Fibroblast of skin of right biceps (primary cell): ENCODE measurements around the gene USP14.
A peak's percentile ranks its signal among the peaks of the same experiment; 100 is the strongest.

ENCODE experiments used
- DNase-seq: peaks from one replicate; pipeline ENCODE4 v3.0.0-alpha.2; 2013

USP14 gene

GRCh38 chr18:160831-161570 is 2.6 kb downstream of the USP14 start:
- DNase-seq: peak; percentile 33

- DNase-seq: no peak
Observed at GRCh38 chr18:172361-172760, 14.0 kb downstream of the USP14 start.

DNA sequence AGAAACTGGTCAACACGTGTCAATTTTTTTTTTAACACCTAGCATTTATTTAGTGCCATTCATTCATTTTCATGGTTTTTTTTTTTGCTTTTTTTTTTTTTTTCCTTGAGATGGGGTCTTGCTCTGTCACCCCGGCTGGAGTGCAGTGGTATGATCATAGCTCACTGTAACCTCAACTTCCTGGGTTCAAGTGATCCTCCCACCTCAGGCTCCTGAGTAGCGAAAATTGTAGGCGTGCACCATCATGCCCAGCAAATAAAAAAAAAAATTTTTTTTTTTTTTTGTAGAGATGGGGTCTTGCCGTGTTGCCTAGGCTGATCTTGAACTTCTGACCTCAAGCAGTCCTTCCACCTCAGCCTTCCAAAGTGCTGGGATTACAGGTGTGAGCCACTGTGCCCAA is 21.1 kb downstream of the USP14 start:
- no peak for DNase-seq

DNA sequence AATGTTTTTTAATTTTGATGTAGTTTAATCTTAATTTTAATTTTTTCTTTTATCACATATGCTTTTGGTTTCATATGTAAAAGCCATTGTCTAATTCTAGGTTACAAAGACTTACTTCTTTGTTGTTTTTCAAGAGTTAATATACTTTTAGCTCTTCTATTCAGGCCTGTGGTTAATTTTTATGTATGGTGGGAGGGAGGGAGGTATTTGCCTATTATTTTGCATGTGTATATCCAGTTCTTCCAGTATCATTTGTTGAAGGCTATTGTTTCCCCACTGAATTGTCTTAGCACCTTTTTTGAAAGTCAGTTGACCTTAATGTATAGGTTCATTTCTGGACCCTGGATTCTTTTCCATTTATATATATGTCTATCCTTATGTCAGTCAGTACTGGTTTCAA is 23.4 kb downstream of the USP14 start:
- no peak for DNase-seq

DNA sequence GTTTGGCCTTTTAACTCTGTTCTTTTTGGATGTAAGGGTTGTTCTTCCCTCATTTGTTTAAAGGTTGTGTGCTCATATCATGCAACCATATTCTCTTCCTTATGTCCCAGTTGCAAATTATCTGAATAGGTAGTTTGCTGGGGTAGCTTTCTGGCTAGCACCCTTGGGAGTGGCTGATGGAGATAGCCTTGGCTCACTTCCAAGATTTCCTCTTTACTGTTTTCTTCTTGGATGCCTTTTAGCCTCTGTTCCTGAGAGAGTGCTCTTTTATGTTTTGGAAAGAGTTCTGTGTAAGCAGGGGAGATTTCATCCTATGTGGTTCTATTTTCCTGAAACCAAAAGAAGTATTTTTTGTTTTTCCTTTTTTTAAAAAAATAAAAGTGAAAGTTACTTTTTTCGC is 25.4 kb downstream of the USP14 start:
- peak; percentile 3 for DNase-seq

- no peak for DNase-seq
Observed at GRCh38 chr18:189254-189653, 30.9 kb downstream of the USP14 start.

- DNase-seq: no peak
Observed at GRCh38 chr18:191725-192124, 33.4 kb downstream of the USP14 start.

- no peak for DNase-seq
Observed at GRCh38 chr18:192801-193200, 34.4 kb downstream of the USP14 start.

GRCh38 chr18:195651-196050 is 37.3 kb downstream of the USP14 start:
- no peak for DNase-seq

DNA sequence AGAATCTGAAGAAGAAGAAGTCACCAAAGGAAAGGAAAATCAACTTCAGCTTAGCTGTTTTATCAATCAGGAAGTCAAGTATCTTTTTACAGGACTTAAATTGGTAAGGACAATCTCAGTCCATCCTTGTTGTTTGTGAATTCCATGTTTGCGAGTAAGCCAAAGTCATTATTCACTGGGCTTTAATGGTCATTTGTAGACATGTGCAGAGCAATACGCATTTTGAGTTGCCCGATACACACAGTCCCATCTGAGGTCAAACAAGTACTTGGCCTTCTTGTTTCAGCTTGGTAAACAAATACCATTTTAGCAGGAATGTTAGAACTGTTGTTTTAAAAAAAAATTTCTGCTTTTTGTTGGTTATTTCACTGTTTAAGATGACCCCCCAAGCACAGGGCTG is 40.9 kb downstream of the USP14 start:
- no peak for DNase-seq

DNA sequence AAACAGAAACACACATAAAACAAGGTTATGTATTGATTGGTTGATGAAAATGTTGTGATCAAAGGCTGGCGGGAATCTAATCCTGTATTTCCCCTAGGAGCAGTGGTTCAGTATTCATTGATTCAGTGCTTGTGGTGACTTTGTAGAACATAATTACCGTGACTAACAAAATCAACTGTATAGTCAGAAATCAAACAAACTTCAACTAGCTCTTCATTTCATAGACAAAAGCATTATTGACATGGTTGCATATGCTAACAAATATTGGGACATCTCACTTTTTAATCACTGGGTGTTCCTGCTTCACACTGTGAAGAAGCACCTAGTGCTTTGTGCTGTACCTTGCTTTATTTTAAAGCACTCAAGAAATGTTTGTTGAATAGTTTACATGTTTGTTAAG is 41.4 kb downstream of the USP14 start:
- DNase-seq: no peak

- DNase-seq: no peak
Observed at GRCh38 chr18:210075-210474, 51.7 kb downstream of the USP14 start.

- DNase-seq: no peak
Observed at GRCh38 chr18:210733-211132, 52.4 kb downstream of the USP14 start.

GRCh38 chr18:211582-211981 is 53.2 kb downstream of the USP14 start:
- DNase-seq: no peak

DNA sequence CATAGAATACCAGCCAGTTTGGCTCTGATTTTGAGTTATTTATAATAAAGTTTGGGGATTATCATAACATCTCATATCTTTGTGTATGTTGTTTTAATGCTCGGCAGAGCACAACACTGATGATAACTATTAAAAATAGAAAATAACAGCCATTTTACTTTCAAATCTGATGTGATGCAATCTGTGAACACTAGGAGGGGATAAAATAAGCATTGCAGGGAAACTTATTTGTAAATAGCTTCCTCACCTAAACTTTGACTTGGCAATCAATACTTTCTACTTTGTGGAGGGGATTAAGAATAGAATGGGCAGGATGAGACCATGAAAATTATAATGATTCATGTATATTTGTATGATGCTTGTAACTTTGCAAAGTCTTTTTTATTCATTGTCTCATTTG is 54.4 kb downstream of the USP14 start:
- no peak for DNase-seq

GRCh38 chr18:213505-213904 is 55.1 kb downstream of the USP14 start:
- no peak for DNase-seq

DNA sequence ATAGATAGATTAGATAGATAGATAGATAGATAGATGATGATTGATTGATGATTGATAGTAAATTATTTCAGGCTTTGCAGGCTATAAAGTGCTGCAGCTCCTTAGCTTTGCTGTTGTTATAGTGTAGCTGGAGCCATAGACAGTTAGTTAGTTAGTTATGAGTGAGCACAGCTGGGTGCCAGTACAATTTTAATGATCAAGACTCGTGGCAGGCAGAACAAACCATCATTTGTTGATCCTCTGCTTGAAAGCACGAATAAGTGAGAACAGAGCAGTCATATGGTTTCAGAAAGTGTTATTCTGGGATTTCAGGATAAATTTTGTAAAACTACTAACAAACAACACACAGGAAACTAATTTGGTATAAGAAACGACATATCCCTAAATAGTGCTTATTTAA is 55.6 kb downstream of the USP14 start:
- no peak for DNase-seq

GRCh38 chr18:215448-216010 is 57.2 kb downstream of the USP14 start:
- no peak for DNase-seq

DNA sequence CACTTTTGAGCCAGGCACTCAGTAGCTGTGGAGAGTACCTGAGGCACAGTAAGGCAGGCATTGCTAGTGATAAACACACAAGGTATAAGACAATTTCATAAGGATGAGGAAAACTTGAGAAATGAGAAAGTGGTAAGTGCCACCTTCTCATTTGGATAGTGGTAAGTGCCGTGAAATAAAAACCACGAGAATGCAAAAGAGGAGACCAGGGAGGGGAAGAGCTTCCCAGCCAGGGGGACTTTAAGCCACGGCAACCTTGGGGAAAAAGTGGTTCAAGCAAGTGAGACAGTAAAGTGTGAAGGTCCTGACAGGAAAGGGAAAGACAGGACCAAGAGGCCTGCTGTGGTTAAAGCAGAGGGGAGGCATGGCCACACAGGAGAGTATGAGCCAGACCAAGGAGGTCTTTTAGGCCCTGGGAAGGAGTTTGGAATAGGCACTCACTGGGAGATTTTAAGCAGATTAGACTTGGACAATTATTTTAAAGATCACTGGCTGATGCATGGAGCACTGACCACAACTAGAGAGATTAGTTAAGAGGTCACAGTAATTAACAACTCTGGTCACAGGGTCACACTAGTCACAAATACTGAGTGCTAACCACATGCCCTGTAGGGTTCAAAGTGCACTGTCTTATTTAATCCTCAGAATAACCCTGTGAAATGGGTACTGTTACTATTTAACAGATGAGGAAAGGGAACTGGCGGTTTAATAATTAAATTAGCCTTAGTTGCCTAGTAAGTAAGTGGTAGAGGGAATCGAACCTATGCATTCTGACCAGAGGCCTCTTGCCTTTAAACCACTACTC is 59.4 kb downstream of the USP14 start:
- no peak for DNase-seq

- DNase-seq: no peak
Observed at GRCh38 chr18:220708-221107, 62.4 kb downstream of the USP14 start.

- DNase-seq: no peak
Observed at GRCh38 chr18:225745-226144, 67.4 kb downstream of the USP14 start.

- DNase-seq: no peak
Observed at GRCh38 chr18:227374-227773, 69.0 kb downstream of the USP14 start.

- no peak for DNase-seq
Observed at GRCh38 chr18:227902-228301, 69.5 kb downstream of the USP14 start.

- peak; percentile 46 for DNase-seq
Observed at GRCh38 chr18:228586-228985, 70.2 kb downstream of the USP14 start.
